HEK293T (cell line): Measurements from ENCODE around the gene RCHY1.
"Not testable (repeated sequence)": the region's sequence is repeated elsewhere in the genome, so short reads cannot be mapped to it uniquely, and the experiment has no call there.

Experiments
- CTCF ChIA-PET: fragments of 350-600 bp; formaldehyde crosslinking; extraction: SDS; loops from one replicate; lab custom pipeline; 2021; ENCODE audit warnings: antibody characterized with exemption, inconsistent platforms; lab: Yijun Ruan, JAX
- POLR2A ChIA-PET: fragments of 350-600 bp; formaldehyde crosslinking; extraction: SDS; loops from one replicate; lab custom pipeline; 2020; ENCODE audit warnings: antibody characterized with exemption, inconsistent platforms; lab: Yijun Ruan, JAX
- DNase-seq: peaks from one replicate; pipeline ENCODE4 v3.0.0; 2012; ENCODE audit warnings: mixed read lengths; ENCODE audit errors: extremely low spot score
- ARNT ChIP-seq: fragments of 450-650 bp; IDR thresholded peaks from 2 replicates; pipeline ENCODE4 v1.6.1; 2017; ENCODE audit warnings: mild to moderate bottlenecking
- BHLHE40 ChIP-seq: fragments of 450-650 bp; IDR thresholded peaks from 2 replicates; pipeline ENCODE4 v1.6.1; 2016; ENCODE audit warnings: mild to moderate bottlenecking, moderate library complexity, borderline replicate concordance
- CTBP1 ChIP-seq: fragments of 450-650 bp; IDR thresholded peaks from 2 replicates; pipeline ENCODE4 v1.6.1; 2016; ENCODE audit warnings: borderline replicate concordance
- ELF4 ChIP-seq: fragments of 450-650 bp; IDR thresholded peaks from 2 replicates; pipeline ENCODE4 v1.6.1; 2017; ENCODE audit warnings: antibody characterized with exemption
- FOXA1 ChIP-seq: fragments of 450-650 bp; IDR thresholded peaks from 2 replicates; pipeline ENCODE4 v1.6.1; 2016; ENCODE audit warnings: mild to moderate bottlenecking
- FOXK2 ChIP-seq: fragments of 450-650 bp; IDR thresholded peaks from 2 replicates; pipeline ENCODE4 v1.6.1; 2016; ENCODE audit warnings: mild to moderate bottlenecking
- FOXM1 ChIP-seq: fragments of 450-650 bp; IDR thresholded peaks from 2 replicates; pipeline ENCODE4 v1.6.1; 2017; ENCODE audit warnings: mild to moderate bottlenecking, borderline replicate concordance
- HDGF ChIP-seq: fragments of 450-650 bp; IDR thresholded peaks from 2 replicates; pipeline ENCODE4 v1.6.1; 2017; ENCODE audit warnings: antibody characterized with exemption, borderline replicate concordance
- L3MBTL2 ChIP-seq: fragments of 450-650 bp; conservative IDR thresholded peaks from 2 replicates; pipeline ENCODE4 v1.6.1; 2016; ENCODE audit warnings: mild to moderate bottlenecking
- LEF1 ChIP-seq: fragments of 450-650 bp; IDR thresholded peaks from 2 replicates; pipeline ENCODE4 v1.6.1; 2017; ENCODE audit warnings: mild to moderate bottlenecking, borderline replicate concordance
- NFRKB ChIP-seq: fragments of 450-650 bp; IDR thresholded peaks from 2 replicates; pipeline ENCODE4 v1.6.1; 2016; ENCODE audit warnings: mild to moderate bottlenecking, moderate library complexity
- PKNOX1 ChIP-seq: fragments of 450-650 bp; IDR thresholded peaks from 2 replicates; pipeline ENCODE4 v1.6.1; 2016
- SP1 ChIP-seq: fragments of 450-650 bp; IDR thresholded peaks from 2 replicates; pipeline ENCODE4 v1.6.1; 2017
- SUZ12 ChIP-seq: fragments of 450-650 bp; IDR thresholded peaks from 2 replicates; pipeline ENCODE4 v1.6.1; 2016; ENCODE audit warnings: mild to moderate bottlenecking
- TARDBP ChIP-seq: fragments of 450-650 bp; IDR thresholded peaks from 2 replicates; pipeline ENCODE4 v1.6.1; 2016
- ZNF384 ChIP-seq: fragments of 450-650 bp; IDR thresholded peaks from 2 replicates; pipeline ENCODE4 v1.6.1; 2016

The RCHY1 gene

GRCh38 chr4:75513526-75514130, 575 bp downstream of the RCHY1 start:
- ChIA-PET POLR2A (interaction anchor here (1.1 to 2.1 kb wide), 9 partner anchors 8 to 579 kb away, joined by 3 to 12 read pairs (median 5); partner anchors contain the start of gene ODAPH), CTCF (interaction anchor here (1.3 to 1.5 kb wide), 2 partner anchors 14 to 29 kb away, joined by 3 read pairs; no protein-coding TSS in a partner anchor)
- peak; percentile 75 for TF ChIP-seq L3MBTL2
- no peak for TF ChIP-seq ARNT
- no peak for TF ChIP-seq LEF1
- no peak for DNase-seq

DNA sequence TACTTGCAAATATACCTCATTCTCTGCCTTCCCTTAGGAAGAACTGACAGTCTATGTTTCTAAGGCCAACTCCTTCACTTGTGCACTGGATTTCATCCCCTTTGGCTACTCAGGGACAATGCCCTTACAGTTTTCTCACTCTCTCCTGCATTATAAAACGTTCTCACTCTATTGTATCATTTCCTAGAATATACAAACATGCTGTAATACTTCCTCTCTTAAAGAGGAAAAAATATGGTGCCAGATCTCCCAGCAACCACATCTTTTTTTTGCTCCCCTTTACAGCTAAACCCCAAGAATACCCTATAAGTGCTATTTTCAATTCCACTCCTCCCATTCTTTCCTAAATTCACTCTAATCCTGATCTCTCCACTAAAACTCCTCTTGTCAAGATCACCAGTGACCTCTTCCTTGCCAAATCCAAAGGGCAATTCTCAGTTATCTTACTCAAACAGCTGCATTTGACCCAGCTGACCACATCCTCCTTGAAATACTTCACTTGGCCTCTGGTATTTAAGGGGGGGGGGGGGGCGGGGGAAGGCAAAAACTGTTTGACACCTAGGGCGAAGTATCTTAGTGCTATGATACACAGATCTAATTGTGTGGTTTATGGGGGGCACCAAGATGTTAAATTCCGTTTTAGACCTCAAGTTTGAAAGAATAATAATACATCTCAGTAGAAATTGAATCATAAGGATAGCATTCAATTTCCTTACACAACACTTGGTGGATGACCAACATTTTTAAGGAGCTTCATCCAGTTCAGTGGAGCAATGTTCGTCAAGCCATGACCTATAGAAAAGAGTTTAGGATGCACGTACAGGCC, 1.6 kb downstream of the RCHY1 start:
- ChIA-PET CTCF (interaction anchor here (1.5 kb wide), 1 partner anchor 15 kb away, joined by 3 read pairs; no protein-coding TSS in a partner anchor), POLR2A (interaction anchor here (0.8 to 2.1 kb wide), 2 partner anchors 19 to 44 kb away, joined by 3 to 8 read pairs; partner anchors contain the start of gene ODAPH)
- no peak for TF ChIP-seq SUZ12
- TF ChIP-seq FOXA1, result no peak
- TF ChIP-seq PKNOX1, result no peak
- no peak for TF ChIP-seq BHLHE40
- no peak for TF ChIP-seq TARDBP
- no peak for TF ChIP-seq L3MBTL2
- no peak for TF ChIP-seq ZNF384
- TF ChIP-seq SP1, result no peak
- no peak for TF ChIP-seq ELF4
- TF ChIP-seq NFRKB, result no peak
- TF ChIP-seq LEF1, result no peak
- no peak for TF ChIP-seq CTBP1
- no peak for TF ChIP-seq ARNT
- no peak for DNase-seq

DNA sequence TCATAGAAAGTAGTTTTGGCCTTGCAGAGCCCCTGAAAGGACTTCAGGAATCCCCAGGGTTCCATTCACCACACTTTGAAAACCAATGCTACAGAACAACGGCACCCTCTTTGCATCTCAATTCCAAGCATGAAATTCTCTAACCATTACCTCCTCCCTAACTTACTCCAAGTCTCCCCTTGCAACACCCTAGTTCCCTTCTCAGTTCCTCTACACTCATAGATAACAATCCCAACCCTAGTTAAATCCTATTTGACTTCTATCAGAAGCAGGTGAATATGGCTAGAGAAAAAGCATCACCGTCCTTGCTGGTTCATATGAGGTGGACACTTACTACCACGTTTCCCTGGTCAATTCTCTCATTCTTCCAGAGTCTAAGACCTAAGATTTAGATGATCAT, 2.4 kb downstream of the RCHY1 start:
- TF ChIP-seq L3MBTL2 (no peak), ZNF384 (no peak), PKNOX1 (no peak)
- POLR2A ChIA-PET, result no interaction called here
- DNase-seq, result no peak
- CTCF ChIA-PET, result no interaction called here

- POLR2A ChIA-PET, CTCF ChIA-PET, DNase-seq: not testable (repeated sequence)
- TF ChIP-seq L3MBTL2, result 0 out of 2 replicates have a peak, but pooled peaks have one; percentile 23
Observed at GRCh38 chr4:75509592-75509991, 4.6 kb downstream of the RCHY1 start.

- ChIA-PET CTCF (no interaction called here), POLR2A (interaction anchor here (1.0 kb wide), 1 partner anchor 9 kb away, joined by 4 read pairs; the partner anchor contains the start of genes RCHY1 and THAP6)
- no peak for TF ChIP-seq NFRKB
- no peak for TF ChIP-seq PKNOX1
- no peak for DNase-seq
Observed at GRCh38 chr4:75505630-75506029, 8.6 kb downstream of the RCHY1 start.

DNA sequence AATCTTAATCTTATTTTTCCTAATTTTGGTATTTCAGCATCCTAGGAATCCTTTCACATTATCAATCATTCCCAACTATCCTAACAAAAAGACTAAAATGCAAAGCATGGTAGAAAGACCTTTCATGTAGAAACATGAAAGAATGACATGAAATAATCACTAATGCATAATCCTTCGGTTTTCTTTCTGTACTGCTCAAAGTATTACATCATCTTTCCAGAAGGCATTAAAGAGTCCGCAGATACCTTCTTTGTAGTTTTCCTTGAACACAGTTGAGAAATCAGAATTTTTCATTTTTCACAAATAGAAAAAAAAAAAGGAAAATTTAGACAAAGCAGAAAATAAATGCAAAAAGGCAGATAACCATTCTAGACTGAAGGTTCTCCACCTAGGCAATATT, 11.5 kb downstream of the RCHY1 start:
- ChIA-PET CTCF (no interaction called here), POLR2A (no interaction called here)
- no peak for TF ChIP-seq ARNT
- no peak for TF ChIP-seq LEF1
- no peak for TF ChIP-seq ZNF384
- no peak for TF ChIP-seq PKNOX1
- no peak for TF ChIP-seq TARDBP
- TF ChIP-seq SUZ12, result no peak
- TF ChIP-seq NFRKB, result no peak
- TF ChIP-seq L3MBTL2, result no peak
- TF ChIP-seq FOXA1, result no peak
- TF ChIP-seq CTBP1, result no peak
- TF ChIP-seq SP1, result no peak
- no peak for TF ChIP-seq HDGF
- no peak for TF ChIP-seq FOXK2
- no peak for TF ChIP-seq ELF4
- no peak for TF ChIP-seq FOXM1
- no peak for TF ChIP-seq BHLHE40
- no peak for DNase-seq
